Stimulated activated CD8-positive, alpha-beta memory T cell treated with anti-CD3 and anti-CD28 coated beads, Interleukin-7, amount 100 ng/mL, for 48 hours (primary cell): ENCODE measurements around the gene CDC14A.
"Not testable (repeated sequence)": the region's sequence is repeated elsewhere in the genome, so short reads cannot be mapped to it uniquely, and the experiment has no call there.

Experiments used
- DNase-seq, 2 donors: peaks; one replicate each; pipeline ENCODE4 v3.0.0-alpha.2; 2020; ENCODE audit warnings: low read depth in 1 of 2; ENCODE audit errors: extremely low read depth in 1 of 2

The CDC14A gene

GRCh38 chr1:100395913-100396312 lies 43.6 kb downstream of the CDC14A start:
- DNase-seq: no peak

- no peak for DNase-seq
Measured at GRCh38 chr1:100396651-100397050, 44.3 kb downstream of the CDC14A start.

GRCh38 chr1:100397681-100398080 lies 45.4 kb downstream of the CDC14A start:
- DNase-seq: no peak

DNA sequence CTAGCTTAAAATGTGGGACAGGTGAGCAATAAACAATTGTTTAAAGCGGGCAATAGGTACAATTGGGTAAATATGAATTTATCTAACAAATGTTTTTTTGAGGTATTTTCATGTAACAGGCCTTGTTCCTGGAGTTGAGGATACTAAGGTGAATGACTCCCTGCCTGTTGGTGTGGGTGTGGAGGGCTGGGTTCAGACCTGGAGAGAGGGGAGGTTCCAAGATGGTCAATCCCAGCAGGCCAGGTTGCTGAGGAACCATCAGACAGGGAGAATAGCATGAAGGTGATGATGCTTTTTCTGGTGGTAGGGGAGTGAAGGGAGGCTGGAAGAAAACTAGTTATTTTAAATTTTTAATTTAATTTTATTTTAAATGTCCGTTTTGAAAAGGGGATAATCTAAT lies 46.3 kb downstream of the CDC14A start:
- DNase-seq: no peak

DNA sequence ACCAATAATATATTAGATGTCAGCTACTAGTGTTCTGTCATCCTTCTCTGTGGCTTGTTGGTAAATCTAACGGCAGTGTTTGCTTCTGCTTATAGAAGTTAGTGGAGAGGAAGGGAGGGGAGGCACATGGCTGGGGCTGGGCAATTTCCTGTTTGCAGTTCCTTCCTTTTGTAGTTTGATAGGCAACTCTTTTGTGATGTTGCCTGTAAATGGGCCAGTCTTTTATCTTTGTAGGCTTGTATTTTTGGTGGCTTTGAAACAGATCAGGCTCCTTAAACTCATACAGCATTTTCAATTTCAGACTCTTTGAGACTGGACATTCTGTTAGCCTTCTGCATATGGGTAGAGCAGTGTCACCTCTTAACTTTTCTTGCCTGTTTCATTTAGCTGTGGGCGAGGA lies 48.1 kb downstream of the CDC14A start:
- peak in 1 of 2 donors; percentile 35 for DNase-seq

- no peak for DNase-seq
Measured at GRCh38 chr1:100404821-100405220, 52.5 kb downstream of the CDC14A start.

GRCh38 chr1:100405902-100406301 lies 53.6 kb downstream of the CDC14A start:
- not testable (repeated sequence) for DNase-seq

DNA sequence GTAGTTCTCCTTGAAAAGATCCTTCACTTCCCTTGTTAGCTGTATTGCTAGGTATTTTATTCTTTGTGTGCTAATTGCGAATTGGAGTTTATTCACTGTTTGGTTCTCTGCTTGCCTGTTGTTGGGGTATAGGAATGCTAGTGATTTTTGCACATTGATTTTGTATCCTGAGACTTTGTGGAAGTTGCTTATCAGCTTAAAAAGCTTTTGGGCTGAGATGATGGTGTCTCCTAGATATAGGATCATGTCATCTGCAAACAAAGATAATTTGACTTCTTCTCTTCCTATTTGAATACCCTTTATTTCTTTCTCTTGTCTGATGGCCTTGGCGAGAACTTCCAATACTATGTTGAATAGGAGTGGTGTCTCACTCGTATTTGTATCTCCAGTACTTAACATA lies 55.1 kb downstream of the CDC14A start:
- DNase-seq: not testable (repeated sequence)

DNA sequence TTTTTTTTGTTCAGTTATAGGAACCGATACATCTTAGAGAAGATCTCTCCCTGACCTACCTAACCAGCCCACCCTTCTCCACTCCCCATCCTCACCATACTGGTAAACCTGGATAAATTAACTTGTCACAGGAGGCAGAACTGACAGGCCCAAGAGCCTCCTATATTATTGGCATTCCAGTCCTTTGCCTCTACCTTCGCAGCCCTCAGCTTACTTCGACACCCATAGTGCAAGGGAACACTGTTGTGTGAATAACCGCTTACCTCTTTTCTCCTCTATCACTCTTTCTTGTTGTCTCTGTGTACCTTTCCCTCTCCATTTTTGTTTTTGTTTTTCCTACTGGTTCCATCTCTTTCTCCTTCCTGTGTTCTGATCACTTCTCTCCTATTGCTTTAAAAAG lies 58.7 kb downstream of the CDC14A start:
- no peak for DNase-seq

DNA sequence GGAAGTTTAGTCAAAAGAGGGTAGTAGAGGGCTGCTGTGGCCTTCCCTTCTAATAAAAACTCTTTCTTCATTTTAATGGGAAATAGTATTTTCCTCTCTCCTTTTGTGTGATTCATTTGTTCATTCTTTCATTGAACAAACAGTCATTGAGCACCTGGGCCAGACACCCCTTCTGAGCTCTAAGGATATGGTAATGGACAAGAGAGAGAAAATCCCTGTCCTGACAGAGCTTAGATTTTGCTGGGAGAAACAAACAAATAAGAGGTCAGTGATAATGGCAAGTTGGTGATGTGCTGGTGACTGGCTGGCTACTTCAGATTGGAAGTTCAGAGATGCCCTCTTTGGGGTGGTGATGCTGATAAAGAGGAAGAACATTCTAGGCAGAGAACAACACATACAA lies 59.3 kb downstream of the CDC14A start:
- no peak for DNase-seq

DNA sequence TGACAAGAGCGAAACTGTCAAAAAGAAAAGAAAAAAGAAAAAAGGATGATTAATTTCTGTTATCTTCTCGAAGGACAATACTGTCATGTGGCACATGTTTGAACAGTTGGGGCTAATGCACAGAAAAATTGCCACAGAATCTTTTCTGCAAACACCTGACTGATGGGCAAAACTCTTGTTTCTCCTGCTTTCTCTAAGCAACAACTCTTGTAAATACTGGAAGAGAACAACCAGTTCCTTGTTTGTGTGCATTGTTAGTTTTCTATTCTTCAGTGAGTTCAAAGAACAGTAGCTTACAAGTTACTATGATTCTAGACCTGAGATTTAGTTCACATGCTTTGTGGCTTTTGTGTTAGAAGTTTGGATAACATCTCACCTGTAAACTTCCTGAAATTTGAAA lies 60.7 kb downstream of the CDC14A start:
- DNase-seq: no peak

- DNase-seq: no peak
Measured at GRCh38 chr1:100414693-100415497, 62.6 kb downstream of the CDC14A start.

GRCh38 chr1:100415498-100415778 lies 63.1 kb downstream of the CDC14A start:
- DNase-seq: no peak

DNA sequence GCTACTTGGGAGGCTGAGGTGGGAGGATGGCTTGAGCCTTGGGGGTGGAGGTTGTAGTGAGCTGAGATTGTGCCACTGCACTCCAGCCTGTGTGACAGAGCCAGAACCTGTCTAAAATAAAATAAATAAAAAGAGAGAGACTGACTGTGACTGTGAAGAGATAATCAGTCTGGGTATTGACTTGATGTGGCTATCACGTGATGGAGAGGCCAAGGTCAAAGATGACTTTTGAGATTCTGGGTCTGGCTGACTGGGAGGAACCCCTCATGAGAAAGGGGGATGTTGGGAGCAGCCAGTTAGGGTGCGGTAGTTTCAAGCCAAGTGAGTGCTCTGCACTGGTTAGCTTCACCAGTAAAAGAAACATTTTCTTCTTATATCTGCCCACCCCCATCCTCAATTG lies 66.8 kb downstream of the CDC14A start:
- DNase-seq: no peak

DNA sequence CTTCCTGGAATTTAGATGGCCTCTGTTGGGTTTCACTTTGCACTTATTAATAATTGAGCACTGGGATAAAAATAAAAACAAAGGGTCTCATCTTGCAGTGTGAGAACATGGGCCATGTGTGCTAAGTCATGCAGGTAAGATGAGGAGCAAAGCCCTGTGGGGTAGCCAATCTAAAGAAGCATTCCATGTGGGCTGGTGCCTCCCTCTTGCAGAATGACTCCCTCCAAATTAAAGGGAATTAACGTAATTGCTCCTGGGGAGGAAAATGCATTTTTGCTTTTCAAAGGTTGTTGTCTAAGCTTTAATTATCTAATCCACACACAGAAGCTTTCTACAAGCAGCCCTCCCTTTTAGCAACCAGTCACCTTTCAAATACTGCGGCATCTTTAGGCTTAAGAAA lies 69.8 kb downstream of the CDC14A start:
- DNase-seq: no peak

DNA sequence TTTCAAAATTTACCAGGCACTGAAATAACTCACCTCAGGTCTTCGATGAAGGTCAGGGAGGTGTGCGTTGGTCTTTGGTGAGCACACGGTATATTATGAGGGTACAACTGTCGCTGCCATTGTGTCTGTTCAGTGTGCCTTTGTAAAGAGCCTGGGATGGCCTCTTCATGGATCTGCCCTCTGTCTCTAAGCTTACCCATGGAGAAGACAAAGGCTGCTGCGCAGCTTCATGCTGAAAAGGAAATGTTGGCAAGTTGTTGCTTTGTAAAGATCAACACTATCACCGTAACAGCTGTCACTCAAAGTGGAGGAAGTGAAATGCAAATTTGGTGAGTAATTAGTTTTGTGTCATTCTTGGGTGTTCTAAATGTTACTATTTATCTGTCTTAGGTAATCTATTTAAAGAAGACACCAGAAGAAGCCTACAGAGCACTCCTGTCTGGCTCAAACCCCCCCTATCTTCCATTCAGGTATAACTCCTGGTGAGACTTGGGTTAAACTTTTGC lies 71.6 kb downstream of the CDC14A start:
- no peak for DNase-seq

GRCh38 chr1:100428160-100428559 lies 75.9 kb downstream of the CDC14A start:
- no peak for DNase-seq

DNA sequence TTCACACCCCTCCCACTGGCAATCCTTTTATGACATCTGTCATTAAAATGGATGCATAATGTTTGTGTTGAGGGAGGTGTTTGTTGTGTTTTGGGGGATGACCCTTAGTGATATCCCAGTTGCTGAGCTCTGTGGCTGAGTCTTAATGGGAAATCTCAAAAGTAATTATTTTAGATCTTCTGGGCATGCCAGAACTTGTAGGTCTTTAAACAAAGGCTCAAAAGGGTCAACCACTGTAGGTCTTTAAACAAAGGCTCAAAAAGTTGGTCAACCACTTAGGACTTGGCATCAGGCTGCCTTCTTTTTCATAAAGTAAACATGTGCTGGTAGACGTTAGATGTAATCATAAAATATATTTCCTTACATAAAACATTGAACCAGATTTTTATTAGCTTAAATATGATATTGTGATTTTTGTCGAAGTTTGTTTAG lies 78.0 kb downstream of the CDC14A start:
- no peak for DNase-seq

DNA sequence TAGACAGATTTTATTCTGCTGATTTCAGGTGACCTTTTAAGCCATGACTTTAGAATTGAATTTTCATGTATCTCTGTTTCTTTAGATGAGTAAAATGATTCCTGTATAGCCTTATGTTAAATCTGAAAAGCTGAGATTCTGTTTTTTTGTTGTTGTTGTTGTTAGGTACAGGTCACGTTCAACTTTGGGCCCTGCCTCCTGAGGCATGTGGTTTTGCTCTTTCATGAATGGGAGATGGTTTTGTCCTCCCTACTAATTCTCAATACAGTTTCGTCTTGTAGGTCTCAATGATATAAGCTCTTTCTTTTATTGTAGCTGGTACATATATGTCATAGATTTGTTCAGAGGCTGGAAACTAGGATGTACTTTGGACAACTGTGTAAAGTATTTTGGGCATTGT lies 79.6 kb downstream of the CDC14A start:
- DNase-seq: no peak

- no peak for DNase-seq
Measured at GRCh38 chr1:100433563-100433962, 81.3 kb downstream of the CDC14A start.

DNA sequence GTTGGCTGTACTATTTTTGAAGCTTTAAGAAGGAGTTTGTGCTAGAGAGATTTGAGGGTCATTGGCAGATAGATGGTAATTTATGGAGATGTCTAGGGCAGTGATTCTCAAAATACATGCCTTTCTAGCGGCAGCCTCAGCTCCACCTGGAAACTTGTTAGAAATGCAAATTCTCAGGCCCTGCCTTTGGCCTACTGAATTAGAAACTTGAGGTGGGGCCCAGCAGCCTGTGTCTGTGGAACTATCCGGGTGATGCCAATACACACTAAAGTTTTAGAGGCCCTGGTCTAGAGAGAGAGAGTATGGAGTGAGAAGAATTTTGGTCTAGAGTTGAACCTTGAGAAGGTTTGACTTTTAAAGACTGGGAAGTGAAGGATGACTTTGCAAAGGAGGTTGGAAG lies 82.5 kb downstream of the CDC14A start:
- no peak for DNase-seq

DNA sequence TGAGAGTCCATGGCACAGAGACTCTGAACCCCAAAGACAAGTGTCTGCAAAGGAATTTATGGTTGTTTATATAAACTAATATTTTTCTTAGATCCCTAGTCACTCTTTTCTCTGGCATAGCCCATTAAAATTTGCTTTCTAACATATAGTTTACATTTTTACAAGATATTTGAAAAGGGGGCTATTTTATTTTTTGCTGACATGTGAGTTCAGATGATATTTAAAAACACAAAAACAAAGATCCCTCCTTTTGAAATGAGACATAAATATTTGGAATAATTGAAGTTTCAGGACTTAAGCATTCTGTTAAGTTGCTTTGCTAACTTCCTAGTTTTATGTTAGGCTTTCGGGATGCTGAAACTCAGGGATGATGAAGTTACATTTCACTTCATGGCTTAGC lies 86.1 kb downstream of the CDC14A start:
- no peak for DNase-seq

- DNase-seq: no peak
Measured at GRCh38 chr1:100438789-100439188, 86.5 kb downstream of the CDC14A start.
